Measurements from ENCODE around the gene PAX9. TPM values are rescaled to one million over a fixed set of nuclear protein-coding genes. Genes with fewer than 3 reads are reported as not detected.

The PAX9 gene
- total and polyA plus RNA-seq, 2 donors (not counting 1 experiment from before 2014, with no cell fraction given): 0.03 TPM; not detected in 1

- Histone ChIP-seq H3K4me2 (ENCODE audit: extremely low read depth, insufficient read depth, low read length) (no peak overlapping the region), H3K79me2 (ENCODE audit: control insufficient read depth, insufficient read depth, low read length) (no peaks in the 10 kb centered on the region), H4K20me1 (ENCODE audit: control insufficient read depth, extremely low read depth, insufficient read depth, low read length) (no peaks in the 10 kb centered on the region), H3K4me3 (replicated peaks in 1 of 4; ENCODE audit: control extremely low read depth in 1 of 4, insufficient read depth in 1 of 4, low read depth in 3 of 4, low read length in 4 of 4) (no peak overlapping the region), H3K9me3 (ENCODE audit: control insufficient read depth, insufficient read depth, low read depth, low read length) (no peaks in the 10 kb centered on the region), H3K27ac (ENCODE audit: insufficient read depth, low read length) (no peak overlapping the region), H3K27me3 (ENCODE audit: control insufficient read depth, insufficient read depth, low read length) (no peaks in the 10 kb centered on the region), H2AFZ (ENCODE audit: low read length) (no peak overlapping the region), H3K9ac (ENCODE audit: insufficient read depth, low read length) (no peak overlapping the region), H3K36me3 (ENCODE audit: control insufficient read depth, insufficient read depth, low read length) (no peaks in the 10 kb centered on the region), H3K4me1 (ENCODE audit: control insufficient read depth, extremely low read depth, insufficient read depth, low read length) (no peaks in the 10 kb centered on the region)
- DNase-seq (ENCODE audit: low read depth in 2 of 2): no peak
- TF ChIP-seq CTCF (conservative IDR thresholded peaks at IDR 0.05 in 1 of 2, IDR thresholded peaks at IDR 0.05 in 1 of 2; ENCODE audit: low read depth in 1 of 2, low read length in 2 of 2) (no peak), EZH2 (IDR thresholded peaks at IDR 0.05; ENCODE audit: low read length, missing control alignments) (no peak)
Measured at GRCh38 chr14:36633580-36633979, 28.1 kb upstream of the PAX9 start.

GRCh38 chr14:36646664-36647416 is 14.8 kb upstream of the PAX9 start:
- H3K9me3 ChIP-seq (ENCODE audit: control insufficient read depth, insufficient read depth, low read depth, low read length): no peaks in the 10 kb centered on the region
- H3K27me3 ChIP-seq (ENCODE audit: control insufficient read depth, insufficient read depth, low read length): peaks cover 46% of the 10 kb centered on the region
- TF ChIP-seq CTCF (conservative IDR thresholded peaks at IDR 0.05 in 1 of 2, IDR thresholded peaks at IDR 0.05 in 1 of 2; ENCODE audit: low read depth in 1 of 2, low read length in 2 of 2): no peak
- peak; percentile 29 for TF ChIP-seq EZH2 (IDR thresholded peaks at IDR 0.05; ENCODE audit: low read length, missing control alignments)
- H4K20me1 ChIP-seq (ENCODE audit: control insufficient read depth, extremely low read depth, insufficient read depth, low read length): no peaks in the 10 kb centered on the region
- peak overlapping the region; percentile 13 for H3K4me2 ChIP-seq (ENCODE audit: extremely low read depth, insufficient read depth, low read length)
- no peak overlapping the region for H3K27ac ChIP-seq (ENCODE audit: insufficient read depth, low read length)
- H3K4me3 ChIP-seq (replicated peaks in 1 of 4; ENCODE audit: control extremely low read depth in 1 of 4, insufficient read depth in 1 of 4, low read depth in 3 of 4, low read length in 4 of 4): peak overlapping the region in 1 of 4 experiments; percentile 40
- H2AFZ ChIP-seq (ENCODE audit: low read length): no peak overlapping the region
- H3K9ac ChIP-seq (ENCODE audit: insufficient read depth, low read length): no peak overlapping the region
- DNase-seq (ENCODE audit: low read depth in 2 of 2): no peak
- H3K79me2 ChIP-seq (ENCODE audit: control insufficient read depth, insufficient read depth, low read length): no peaks in the 10 kb centered on the region
- H3K4me1 ChIP-seq (ENCODE audit: control insufficient read depth, extremely low read depth, insufficient read depth, low read length): no peaks in the 10 kb centered on the region
- H3K36me3 ChIP-seq (ENCODE audit: control insufficient read depth, insufficient read depth, low read length): no peaks in the 10 kb centered on the region

- TF ChIP-seq EZH2 (IDR thresholded peaks at IDR 0.05; ENCODE audit: low read length, missing control alignments): no peak
- no peak for TF ChIP-seq CTCF (conservative IDR thresholded peaks at IDR 0.05 in 1 of 2, IDR thresholded peaks at IDR 0.05 in 1 of 2; ENCODE audit: low read depth in 1 of 2, low read length in 2 of 2)
- H2AFZ ChIP-seq (ENCODE audit: low read length): no peak overlapping the region
- H4K20me1 ChIP-seq (ENCODE audit: control insufficient read depth, extremely low read depth, insufficient read depth, low read length): no peaks in the 10 kb centered on the region
- H3K27ac ChIP-seq (ENCODE audit: insufficient read depth, low read length): no peak overlapping the region
- no peak overlapping the region for H3K9ac ChIP-seq (ENCODE audit: insufficient read depth, low read length)
- H3K4me1 ChIP-seq (ENCODE audit: control insufficient read depth, extremely low read depth, insufficient read depth, low read length): no peaks in the 10 kb centered on the region
- no peaks in the 10 kb centered on the region for H3K9me3 ChIP-seq (ENCODE audit: control insufficient read depth, insufficient read depth, low read depth, low read length)
- H3K4me3 ChIP-seq (replicated peaks in 1 of 4; ENCODE audit: control extremely low read depth in 1 of 4, insufficient read depth in 1 of 4, low read depth in 3 of 4, low read length in 4 of 4): peak overlapping the region in 1 of 4 experiments; percentile 40
- H3K36me3 ChIP-seq (ENCODE audit: control insufficient read depth, insufficient read depth, low read length): no peaks in the 10 kb centered on the region
- peak overlapping the region; percentile 56 for H3K4me2 ChIP-seq (ENCODE audit: extremely low read depth, insufficient read depth, low read length)
- DNase-seq (ENCODE audit: low read depth in 2 of 2): no peak
- H3K27me3 ChIP-seq (ENCODE audit: control insufficient read depth, insufficient read depth, low read length): peaks cover 46% of the 10 kb centered on the region
- H3K79me2 ChIP-seq (ENCODE audit: control insufficient read depth, insufficient read depth, low read length): no peaks in the 10 kb centered on the region
Measured at GRCh38 chr14:36647417-36647823, 14.2 kb upstream of the PAX9 start.
